Ovary (tissue), 9 donors: ENCODE measurements around the gene CACNB4. TPM values are rescaled to one million over a fixed set of nuclear protein-coding genes. Genes with fewer than 3 reads are reported as not detected.

ENCODE experiments used
- DNase-seq, 5 donors: peaks; one replicate each; pipeline ENCODE4 v3.0.0-alpha.2; 2019 to 2020
- H3K27ac ChIP-seq, 2 donors: fragments of 200-600 bp; one replicate each; pipeline versions ENCODE4 v1.5.1 to v1.8.0; 2019 to 2022
- H3K27me3 ChIP-seq: fragments of 200-600 bp; one replicate; pipeline ENCODE4 v1.8.0; 2022
- H3K36me3 ChIP-seq: fragments of 200-600 bp; sonication (generic); one replicate; pipeline ENCODE4 v1.5.1; 2019
- H3K4me1 ChIP-seq: one replicate; pipeline ENCODE4 v1.8.1; 2013; ENCODE audit warnings: mild to moderate bottlenecking, moderate library complexity; ENCODE audit not compliant: insufficient read depth
- H3K4me3 ChIP-seq: fragments of 200-600 bp; sonication (generic); one replicate; pipeline ENCODE4 v1.5.1; 2017
- H3K9me3 ChIP-seq, 2 donors: fragments of 200-600 bp in 1 of 2; sonication (generic) in 1 of 2; one replicate each; pipeline versions ENCODE4 v1.5.1 to v1.8.1; 2013 to 2019; ENCODE audit warnings: mild to moderate bottlenecking in 1 of 2, moderate library complexity in 1 of 2
- CTCF ChIP-seq, 3 donors: fragments of 450-650 bp in 2 of 3; fragments of 200-600 bp in 1 of 3; IDR thresholded peaks; one replicate each; pipeline versions ENCODE4 v1.5.1 to v1.8.0; 2016 to 2022; ENCODE audit warnings: antibody characterized with exemption in 3 of 3, mild to moderate bottlenecking in 1 of 3
- EP300 ChIP-seq: sonication (generic); formaldehyde crosslinking; IDR thresholded peaks from one replicate; pipeline ENCODE4 v1.6.1; 2017; ENCODE audit warnings: antibody characterized with exemption
- POLR2A ChIP-seq: fragments of 450-650 bp; IDR thresholded peaks from one replicate; pipeline ENCODE4 v1.6.1; 2017; ENCODE audit warnings: antibody characterized with exemption, mild to moderate bottlenecking, moderate library complexity
- WGBS, 3 donors: extraction: QIAGEN DNeasy Blood & Tissue Kit in 1 of 3; methylation state at CpG; one replicate each; pipeline versions ENCODE4 v1.1.5 to v1.1.7; 2013 to 2017; 5-methylcytosine and 5-hydroxymethylcytosine counted together
- intact Hi-C, 4 donors: fragments of 100-400 bp; cut with DNase I; formaldehyde crosslinking; loops; one replicate each; pipeline versions ENCODE4 v1.11.0 to v1.15.1; 2022 to 2023
- polyA plus RNA-seq, 2 donors: library from polyadenylated mRNA; stranded (reverse); fragments of 200-250 nt in 1 of 2; fragments of 350-450 nt in 1 of 2; fragmentation: Illumina TruSeq in 1 of 2; extraction: RNeasy Lipid Tissue Mini Kit (QIAGEN cat#74804) in 1 of 2; gene quantifications; one replicate each; pipeline ENCODE4 v1.2.3, GENCODE V29; 2013 to 2014
- total RNA-seq, 7 donors: library from RNA; depleted of rRNA in 2 of 7; stranded (reverse); fragments of >200 nt in 2 of 7; fragmentation: NEBNext Ultra II Directional in 3 of 7; extraction: Animal tissue kit (Norgen Biotek cat#: 25700) in 3 of 7; gene quantifications; one replicate each; pipeline versions ENCODE4 v1.1.0 to v1.2.4, GENCODE V29; 2016 to 2023
- donor health status: DM: no; HTN: no; CAD: no; lungs with moderate emphysema.
- donor health status: DM: no; HTN: no; CAD: no.
- donor health status: Bipolar disorder and iron deficiency.
- donor health status: DM: yes; HTN: yes; CAD: no.
- donor health status: DM: no; HTN: no; CAD: no.
- donor health status: DM: yes; HTN: yes; CAD: no.

CACNB4 gene
- total and polyA plus RNA-seq, 9 donors: 0.23 to 1.9 (median 1.0) TPM

GRCh38 chr2:152084076-152084475, 14.8 kb downstream of the CACNB4 start:
- H3K4me1 ChIP-seq: no peaks in the 10 kb centered on the region
- TF ChIP-seq EP300: no peak
- no peak for TF ChIP-seq CTCF (IDR thresholded peaks at IDR 0.05)
- TF ChIP-seq POLR2A: no peak
- H3K9me3 ChIP-seq: no peaks in the 10 kb centered on the region
- whole genome bisulfite sequencing, 3 donors: 85 to 89% (median 86%) methylated on average over 6 of the region's 6 CpGs
- intact Hi-C loops: no loop called here
- no peak overlapping the region for H3K4me3 ChIP-seq
- no peak for DNase-seq
- H3K36me3 ChIP-seq: no peaks in the 10 kb centered on the region
- no peak overlapping the region for H3K27ac ChIP-seq
- no peaks in the 10 kb centered on the region for H3K27me3 ChIP-seq

GRCh38 chr2:152083202-152083875, 15.5 kb downstream of the CACNB4 start:
- H3K27ac ChIP-seq: no peak overlapping the region
- WGBS, 3 donors: 85% methylated on average over 6 of the region's 6 CpGs
- no peaks in the 10 kb centered on the region for H3K9me3 ChIP-seq
- H3K27me3 ChIP-seq: no peaks in the 10 kb centered on the region
- TF ChIP-seq CTCF (IDR thresholded peaks at IDR 0.05): no peak
- TF ChIP-seq EP300: no peak
- TF ChIP-seq POLR2A: no peak
- no peak for DNase-seq
- H3K36me3 ChIP-seq: no peaks in the 10 kb centered on the region
- no peak overlapping the region for H3K4me3 ChIP-seq
- intact Hi-C loops: no loop called here
- no peaks in the 10 kb centered on the region for H3K4me1 ChIP-seq

- 72 to 75% (median 73%) methylated on average over 2 of the region's 2 CpGs for WGBS, 3 donors
- H3K4me1 ChIP-seq: no peaks in the 10 kb centered on the region
- H3K27me3 ChIP-seq: no peaks in the 10 kb centered on the region
- no peak overlapping the region for H3K27ac ChIP-seq
- H3K9me3 ChIP-seq: no peaks in the 10 kb centered on the region
- no peak overlapping the region for H3K4me3 ChIP-seq
- intact Hi-C loops: no loop called here
- no peaks in the 10 kb centered on the region for H3K36me3 ChIP-seq
- DNase-seq: no peak
- TF ChIP-seq POLR2A (no peak), CTCF (IDR thresholded peaks at IDR 0.05) (no peak), EP300 (no peak)
Measured at GRCh38 chr2:152078662-152079061, 20.2 kb downstream of the CACNB4 start.

- no peak for DNase-seq
- H3K4me1 ChIP-seq: no peaks in the 10 kb centered on the region
- H3K36me3 ChIP-seq: no peaks in the 10 kb centered on the region
- no peak overlapping the region for H3K4me3 ChIP-seq
- no peak for TF ChIP-seq CTCF (IDR thresholded peaks at IDR 0.05)
- TF ChIP-seq POLR2A: no peak
- no peak for TF ChIP-seq EP300
- no peaks in the 10 kb centered on the region for H3K27me3 ChIP-seq
- H3K9me3 ChIP-seq: no peaks in the 10 kb centered on the region
- H3K27ac ChIP-seq: no peak overlapping the region
- WGBS, 3 donors: 94 to 96% (median 95%) methylated on average over 9 of the region's 9 CpGs
- intact Hi-C loops: no loop called here
Measured at GRCh38 chr2:152078023-152078422, 20.8 kb downstream of the CACNB4 start.
